GM19397 (cell line): Measurements from ENCODE around the gene RNFT2.

Experiments
- ATAC-seq: cut with Tn5 transposase; IDR thresholded peaks from one replicate; pipeline ENCODE4 v1.9.1; 2021; ENCODE audit warnings: mild to moderate bottlenecking, moderate library complexity; ENCODE audit not compliant: unreplicated experiment

The RNFT2 gene

DNA sequence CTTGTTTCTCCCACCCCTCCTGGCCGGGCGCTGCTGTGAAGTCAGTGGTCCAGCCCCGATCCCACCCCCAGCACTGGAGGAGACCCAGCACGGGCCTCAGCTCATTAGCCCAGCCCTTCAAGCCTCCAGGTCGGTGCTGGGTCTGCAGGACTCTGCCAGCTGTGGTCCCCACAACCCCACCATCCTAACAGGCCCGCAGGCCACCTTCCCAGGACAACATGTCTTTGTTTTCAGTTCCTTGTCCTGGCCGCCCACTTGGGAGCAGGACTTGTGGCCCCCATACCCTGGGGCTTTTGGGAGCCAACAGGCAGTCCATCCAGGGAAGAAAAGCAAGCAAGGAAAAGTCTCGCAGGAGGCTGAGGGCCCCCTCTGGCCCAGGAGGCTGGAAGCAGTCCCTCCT lies 83.2 kb downstream of the RNFT2 start:
- ATAC-seq: no peak

- ATAC-seq: no peak
Observed at GRCh38 chr12:116827432-116827831, 89.3 kb downstream of the RNFT2 start.

- ATAC-seq: no peak
Observed at GRCh38 chr12:116832353-116832752, 94.2 kb downstream of the RNFT2 start.

GRCh38 chr12:116833474-116833873 lies 95.4 kb downstream of the RNFT2 start:
- no peak for ATAC-seq

DNA sequence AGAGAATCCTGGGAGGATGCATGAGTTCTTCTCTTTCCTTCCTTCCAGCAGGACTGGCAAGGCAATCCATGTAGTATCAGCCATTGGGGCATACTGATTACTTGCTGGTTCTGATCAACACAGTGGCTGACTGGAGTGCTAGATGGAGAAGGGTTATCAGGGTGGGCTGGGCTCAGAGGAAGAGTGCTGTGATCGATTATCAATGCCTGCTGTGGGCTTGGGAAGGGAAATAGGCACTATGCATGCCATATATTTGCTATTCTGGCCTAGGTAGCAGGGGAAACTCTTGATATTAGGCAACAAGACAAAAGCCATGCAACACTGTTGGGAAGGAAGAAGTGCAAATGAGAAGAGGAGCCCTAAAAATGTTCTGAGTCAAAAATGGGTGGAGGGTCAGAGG lies 97.4 kb downstream of the RNFT2 start:
- no peak for ATAC-seq

DNA sequence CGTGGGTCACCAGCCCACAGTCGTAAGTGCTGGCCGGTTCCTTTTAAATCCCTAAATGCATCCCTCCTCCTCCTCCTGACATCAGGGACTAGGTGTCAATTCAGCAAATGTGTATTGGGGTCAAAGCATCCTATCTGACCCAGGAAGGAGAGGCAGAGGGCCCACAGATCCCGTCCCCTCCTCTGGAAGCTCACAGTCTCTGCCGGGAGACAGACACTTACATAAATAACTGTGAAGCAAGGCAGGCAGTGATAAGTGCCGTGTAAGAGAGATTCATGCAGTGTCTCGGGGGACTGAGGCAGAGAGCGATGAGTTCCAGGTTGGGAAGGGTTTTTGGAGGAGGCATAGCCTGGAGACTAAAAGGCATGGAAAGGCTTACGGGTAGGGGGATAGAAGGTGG lies 99.0 kb downstream of the RNFT2 start:
- no peak for ATAC-seq

GRCh38 chr12:116838365-116838764 lies 100.2 kb downstream of the RNFT2 start:
- ATAC-seq: no peak

DNA sequence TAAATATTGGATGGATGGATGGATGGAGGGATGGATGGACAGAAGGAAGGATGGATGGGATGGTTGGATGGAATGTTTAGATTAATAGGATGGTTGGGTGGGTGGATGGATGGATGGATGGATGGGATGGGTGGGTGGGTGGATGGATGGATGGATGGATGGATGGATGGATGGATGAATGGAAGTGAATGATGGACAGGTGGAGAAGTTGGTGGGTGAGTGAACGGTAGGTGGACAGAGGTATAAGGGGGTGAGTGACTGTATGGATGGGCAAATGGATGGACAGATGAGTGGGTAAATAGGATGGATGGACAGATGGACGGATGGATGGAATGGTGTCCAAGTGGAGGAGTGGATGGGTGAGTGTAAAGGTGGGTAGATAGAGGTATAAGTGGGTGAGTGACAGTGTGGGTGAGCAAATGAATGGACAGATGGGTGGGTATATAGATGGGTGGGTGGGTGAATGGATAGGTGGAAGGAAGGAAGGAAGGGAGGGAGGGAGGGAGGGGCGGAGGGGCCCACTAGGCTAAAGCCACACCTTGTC lies 101.2 kb downstream of the RNFT2 start:
- no peak for ATAC-seq

DNA sequence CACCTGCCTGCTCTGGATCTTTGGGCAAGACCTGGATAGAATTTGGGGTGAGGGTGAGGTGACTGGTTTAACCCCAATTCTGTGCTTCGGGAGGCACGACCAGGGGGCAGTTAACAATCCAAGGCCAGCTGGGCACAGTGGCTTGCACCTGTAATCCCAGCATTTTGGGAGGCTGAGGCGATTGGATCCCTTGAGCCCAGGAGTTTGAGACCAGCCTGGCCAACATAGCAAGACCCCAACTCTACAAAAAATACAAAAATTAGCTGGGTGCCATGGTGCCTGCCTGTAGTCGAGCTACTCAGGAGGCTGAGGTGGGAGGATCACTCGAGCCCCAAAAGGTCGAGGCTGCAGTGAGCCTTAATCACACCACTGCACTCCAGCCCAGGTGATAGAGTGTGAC lies 105.0 kb downstream of the RNFT2 start:
- ATAC-seq: no peak

GRCh38 chr12:116849216-116849615 lies 111.1 kb downstream of the RNFT2 start:
- no peak for ATAC-seq

DNA sequence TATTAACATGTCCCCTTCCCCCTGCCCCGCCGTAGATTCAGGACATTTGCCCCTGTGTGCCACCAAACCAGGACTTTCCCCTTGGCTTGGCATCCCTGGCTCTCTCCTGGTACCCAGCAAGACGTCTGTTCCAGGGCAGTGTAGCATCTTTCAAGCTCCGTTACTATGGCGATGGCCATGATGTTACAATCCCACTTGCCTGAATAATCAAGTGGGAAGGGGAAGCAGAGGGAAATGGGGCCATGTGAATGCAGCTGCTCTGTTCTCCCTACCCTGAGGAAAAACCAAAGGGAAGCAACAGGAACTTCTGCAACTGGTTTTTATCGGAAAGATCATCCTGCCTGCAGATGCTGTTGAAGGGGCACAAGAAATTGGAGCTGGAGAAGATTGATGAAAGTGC lies 114.2 kb downstream of the RNFT2 start:
- no peak for ATAC-seq

GRCh38 chr12:116853507-116853906 lies 115.4 kb downstream of the RNFT2 start:
- ATAC-seq: no peak

- no peak for ATAC-seq
Observed at GRCh38 chr12:116855744-116856470, 117.8 kb downstream of the RNFT2 start.

- no peak for ATAC-seq
Observed at GRCh38 chr12:116856729-116857128, 118.6 kb downstream of the RNFT2 start.

- ATAC-seq: no peak
Observed at GRCh38 chr12:116859079-116859478, 121.0 kb downstream of the RNFT2 start.

GRCh38 chr12:116860263-116860662 lies 122.1 kb downstream of the RNFT2 start:
- ATAC-seq: no peak

GRCh38 chr12:116861320-116861719 lies 123.2 kb downstream of the RNFT2 start:
- ATAC-seq: peak; percentile 76

DNA sequence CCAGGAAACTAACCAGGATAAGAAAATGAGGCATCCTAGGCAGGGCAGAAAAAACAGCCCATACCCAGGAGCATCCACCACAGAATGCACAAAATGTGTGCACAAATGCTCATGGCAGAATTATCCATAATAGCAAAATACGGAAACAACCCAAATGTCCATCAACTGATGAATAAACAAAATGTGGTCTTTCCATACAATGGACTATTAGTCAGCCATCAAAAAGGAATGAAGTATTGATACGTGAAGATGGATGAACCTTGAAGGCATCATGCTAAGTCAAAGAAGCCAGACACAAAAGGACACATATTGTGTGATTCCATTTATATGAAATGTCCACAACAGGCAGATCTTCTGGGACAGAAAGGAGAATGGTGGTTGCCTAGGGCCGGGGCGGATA lies 124.1 kb downstream of the RNFT2 start:
- ATAC-seq: no peak

DNA sequence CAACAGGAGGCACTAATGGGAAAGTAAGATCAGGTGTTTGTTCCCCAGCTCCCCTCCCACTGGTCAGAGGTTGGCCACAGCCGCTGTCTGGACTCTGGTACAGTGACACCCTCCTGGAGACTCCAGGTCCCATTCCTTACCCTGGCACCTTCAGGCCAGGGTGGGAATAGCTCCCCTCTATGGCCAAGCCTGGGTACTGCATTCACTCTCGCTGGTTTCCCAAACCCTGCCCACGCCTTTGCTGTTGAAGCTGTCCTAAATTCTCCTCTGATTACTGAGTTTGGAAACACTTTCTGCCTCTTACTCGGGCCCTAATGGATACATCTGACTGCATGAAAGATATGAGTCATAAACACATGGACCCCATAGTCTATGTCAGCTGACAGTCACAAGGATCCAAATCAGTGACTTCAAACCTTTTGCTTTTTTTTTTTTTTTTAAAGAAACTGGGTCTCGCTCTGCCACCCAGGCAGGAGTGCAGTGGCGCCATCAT lies 125.2 kb downstream of the RNFT2 start:
- no peak for ATAC-seq

DNA sequence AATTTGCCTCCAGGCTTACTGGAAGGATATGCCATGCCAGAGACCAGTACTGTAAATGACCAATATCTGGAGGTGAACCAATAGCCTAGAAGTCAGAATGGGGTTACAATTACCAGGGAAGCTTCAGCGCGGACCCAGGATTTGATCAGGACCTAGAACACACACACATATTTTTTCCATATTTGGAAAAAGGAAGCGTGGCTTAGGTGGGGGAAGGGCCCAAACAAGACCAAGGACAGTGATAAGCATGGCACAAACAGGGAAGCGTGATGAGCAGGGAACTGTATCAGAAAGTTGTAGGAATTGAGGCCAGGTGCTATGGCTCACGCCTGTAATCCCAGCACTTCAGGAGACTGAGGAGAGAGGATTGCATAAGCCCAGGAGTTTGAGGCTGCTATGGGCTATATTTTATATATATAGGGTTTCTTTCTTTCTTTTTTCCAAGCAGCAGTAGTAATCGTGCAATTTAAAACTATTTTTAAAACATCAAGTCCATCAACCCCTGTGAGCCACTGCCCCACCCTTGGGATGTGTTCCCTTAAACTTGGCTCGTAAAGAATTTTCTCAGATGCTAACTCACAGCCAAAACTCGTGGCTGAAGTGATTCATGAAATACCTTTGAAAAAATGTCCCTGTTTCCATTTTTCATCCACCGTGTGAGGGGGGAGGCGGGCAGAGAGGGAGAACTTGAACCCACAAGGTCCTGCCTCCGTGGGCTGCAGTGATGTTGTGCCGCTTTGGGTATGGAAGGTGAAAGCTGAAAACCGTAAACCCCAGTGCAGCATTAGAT lies 126.5 kb downstream of the RNFT2 start:
- no peak for ATAC-seq

GRCh38 chr12:116867523-116867922 lies 129.4 kb downstream of the RNFT2 start:
- ATAC-seq: no peak

DNA sequence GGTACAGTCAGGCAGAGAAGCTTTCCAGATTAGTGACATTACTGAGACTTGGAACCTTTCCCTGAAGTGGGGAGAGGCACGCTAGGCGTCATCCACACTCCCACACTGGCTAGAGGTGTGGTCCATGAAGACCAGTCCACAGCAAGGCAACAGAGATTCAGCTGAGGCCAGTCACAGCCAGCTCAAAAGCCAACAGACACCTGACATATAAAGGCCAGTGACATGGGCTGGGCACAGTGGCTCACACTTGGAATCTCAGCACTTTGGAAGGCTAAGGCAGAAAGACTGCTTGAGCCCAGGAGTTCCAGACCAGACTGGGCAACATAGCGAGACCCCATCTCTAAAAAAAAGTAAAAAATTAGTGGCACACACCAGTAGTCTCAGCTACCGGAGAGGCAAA lies 132.2 kb downstream of the RNFT2 start:
- no peak for ATAC-seq
